ENCODE data around the gene PRH2. TPM values are rescaled to one million over a fixed set of nuclear protein-coding genes. Genes with fewer than 3 reads are reported as not detected.

PRH2 gene
- total RNA-seq, 1 experiment from 2014 or later: not detected

GRCh38 chr12:10957741-10958140 lies 28.7 kb downstream of the PRH2 start:
- Histone ChIP-seq H3K4me1 (ENCODE audit: control insufficient read depth in 1 of 2, insufficient read depth in 2 of 2, low read length in 2 of 2) (no peaks in the 10 kb centered on the region), H4K20me1 (ENCODE audit: insufficient read depth) (no peaks in the 10 kb centered on the region), H3K27ac (ENCODE audit: low read depth, low read length) (no peak overlapping the region), H3K27me3 (ENCODE audit: insufficient read depth, low read length) (no peaks in the 10 kb centered on the region), H3K79me2 (ENCODE audit: insufficient read depth, low read length) (peaks cover 30% of the 10 kb centered on the region), H2AFZ (ENCODE audit: low read depth, low read length, poor library complexity, severe bottlenecking) (no peak overlapping the region), H3K36me3 (ENCODE audit: control insufficient read depth in 1 of 2, insufficient read depth in 2 of 2, low read length in 2 of 2) (no peaks in the 10 kb centered on the region), H3K4me2 (ENCODE audit: low read length) (no peak overlapping the region), H3K9me3 (ENCODE audit: control insufficient read depth in 1 of 2, insufficient read depth in 1 of 2, low read depth in 1 of 2, low read length in 2 of 2) (peaks cover 0 to 5% of the 10 kb centered on the region in 2 experiments; a peak in 1 of 4 replicates), H3K4me3 (replicated peaks in 1 of 2; ENCODE audit: low read depth in 1 of 2, low read length in 2 of 2) (no peak overlapping the region), H3K9ac (ENCODE audit: low read length) (no peak overlapping the region), H3K9me2 (ENCODE audit: insufficient read depth) (no peaks in the 10 kb centered on the region)
- intact Hi-C loops (cut with micrococcal nuclease): no loop called here
- no peak for DNase-seq (ENCODE audit: low read depth, low spot score)
- BruUV-seq (replicated peaks): no TSS peak
- TF ChIP-seq CEBPB (IDR thresholded peaks at IDR 0.05; ENCODE audit: low read depth) (no peak), ZBTB33 (IDR thresholded peaks at IDR 0.05; ENCODE audit: extremely low read depth, insufficient replicate concordance, low read length) (no peak), RAD21 (IDR thresholded peaks at IDR 0.05; ENCODE audit: low read depth) (no peak), ZFX (IDR thresholded peaks at IDR 0.05) (no peak), TCF7L2 (IDR thresholded peaks at IDR 0.05; ENCODE audit: borderline replicate concordance, extremely low read depth, insufficient read depth, insufficient read length) (no peak), CTCF (IDR thresholded peaks at IDR 0.05 in 2 of 3, conservative IDR thresholded peaks at IDR 0.05 in 1 of 3; ENCODE audit: borderline replicate concordance in 1 of 3, insufficient read depth in 1 of 3, low read depth in 2 of 3, low read length in 2 of 3) (no peak), JUND (IDR thresholded peaks at IDR 0.05) (no peak), FOSL1 (IDR thresholded peaks at IDR 0.05; ENCODE audit: low read depth) (no peak), MAX (IDR thresholded peaks at IDR 0.05) (no peak), EZH2 (IDR thresholded peaks at IDR 0.05) (no peak), SP1 (IDR thresholded peaks at IDR 0.05; ENCODE audit: low read depth) (no peak), EGR1 (IDR thresholded peaks at IDR 0.05; ENCODE audit: low read depth) (no peak), REST (IDR thresholded peaks at IDR 0.05; ENCODE audit: low read depth) (no peak), ZNF274 (IDR thresholded peaks at IDR 0.05; ENCODE audit: low read depth, low read length) (no peak), EZH2phosphoT487 (IDR thresholded peaks at IDR 0.05; ENCODE audit: borderline replicate concordance) (no peak), SIN3A (IDR thresholded peaks at IDR 0.05; ENCODE audit: low read depth) (no peak), POLR2A (IDR thresholded peaks at IDR 0.05; ENCODE audit: borderline replicate concordance, extremely low read depth, insufficient read depth, insufficient read length) (no peak), ATF3 (IDR thresholded peaks at IDR 0.05) (no peak), POLR2AphosphoS5 (IDR thresholded peaks at IDR 0.05; ENCODE audit: low read depth, low read length) (no peak), ELF1 (IDR thresholded peaks at IDR 0.05; ENCODE audit: borderline replicate concordance, low read depth) (no peak)
- ChIA-PET CTCF (no interaction called here), POLR2A (no interaction called here), RAD21 (ENCODE audit: low non-redundant PET in 1 of 2, low total read pairs in 2 of 2, uncharacterized antibody in 2 of 2, unreplicated experiment in 2 of 2) (no interaction called here)
- no peak for ATAC-seq
